ES-I3 (cell line): ENCODE results near the gene MSANTD3.

Experiments
- H3K36me3 ChIP-seq: 2 replicates; pipeline ENCODE4 v1.6.1; 2013; ENCODE audit warnings: mild to moderate bottlenecking, low read length, control low read depth, moderate library complexity; ENCODE audit not compliant: insufficient read depth
- H3K4me1 ChIP-seq: 2 replicates; pipeline ENCODE4 v1.6.1; 2013; ENCODE audit warnings: mild to moderate bottlenecking, control low read depth, low read length; ENCODE audit not compliant: insufficient read depth
- H3K9ac ChIP-seq: 2 replicates; pipeline ENCODE4 v1.6.1; 2013; ENCODE audit warnings: low read depth, mild to moderate bottlenecking, low read length, moderate library complexity
- H3K9me3 ChIP-seq: 2 replicates; pipeline ENCODE4 v1.6.1; 2013; ENCODE audit warnings: mild to moderate bottlenecking, low read length, moderate library complexity; ENCODE audit not compliant: control insufficient read depth, insufficient read depth

The MSANTD3 gene

DNA sequence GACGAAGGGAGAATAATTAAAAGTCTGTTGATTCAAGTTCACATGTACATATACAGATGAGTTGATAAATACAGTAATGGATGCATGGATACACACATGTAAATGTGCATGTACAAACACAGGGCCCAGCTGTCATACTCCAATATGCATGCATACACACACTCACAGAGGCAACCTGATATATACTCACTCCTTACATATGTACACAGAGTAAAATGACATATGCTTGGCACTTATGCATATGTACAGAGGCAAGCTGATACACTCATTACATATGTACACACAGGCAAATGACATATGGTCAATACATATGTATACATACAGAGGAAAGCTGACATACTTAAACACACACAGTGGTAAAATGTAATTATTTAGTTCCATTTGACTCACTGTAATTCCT is 38.8 kb downstream of the MSANTD3 start:
- no peak overlapping the region for H3K9ac ChIP-seq
- no peaks in the 10 kb centered on the region for H3K36me3 ChIP-seq
- peaks cover 7% of the 10 kb centered on the region; the same call in 1 of the 2 replicates for H3K4me1 ChIP-seq
- no peaks in the 10 kb centered on the region for H3K9me3 ChIP-seq

DNA sequence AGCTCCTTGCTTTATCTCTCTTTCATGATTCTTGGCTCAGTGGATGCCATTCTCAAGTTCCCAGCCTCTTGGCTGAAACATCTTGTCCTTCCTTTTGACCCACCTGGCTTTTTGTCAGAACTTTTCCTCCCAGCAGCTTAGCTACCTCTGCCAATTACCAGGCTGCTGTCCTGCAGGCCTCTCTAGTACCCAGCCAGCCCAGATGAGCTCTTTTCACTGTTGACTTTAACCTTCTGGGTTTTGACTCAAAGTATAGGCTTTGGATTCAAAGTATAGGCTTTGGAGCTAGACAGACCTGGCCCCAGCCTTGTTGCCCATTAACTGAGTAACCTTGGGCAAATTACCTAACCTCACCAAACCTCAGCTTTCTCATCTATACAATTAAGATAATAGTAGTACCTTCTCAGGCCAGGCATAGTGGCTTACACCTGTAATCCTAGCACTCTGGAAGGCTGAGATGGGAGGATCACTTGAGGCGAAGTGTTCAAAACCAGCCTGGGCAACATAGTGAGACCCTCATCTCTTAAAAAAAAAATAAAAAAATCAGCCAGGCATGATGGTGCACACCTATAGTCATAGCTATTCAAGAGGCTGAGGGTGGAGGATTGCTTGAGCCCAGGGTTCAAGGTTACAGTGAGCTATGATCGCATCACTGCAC is 39.4 kb downstream of the MSANTD3 start:
- H3K4me1 ChIP-seq, result peaks cover 7% of the 10 kb centered on the region; the same call in 1 of the 2 replicates
- H3K9ac ChIP-seq, result no peak overlapping the region
- H3K36me3 ChIP-seq, result no peaks in the 10 kb centered on the region
- H3K9me3 ChIP-seq, result no peaks in the 10 kb centered on the region

DNA sequence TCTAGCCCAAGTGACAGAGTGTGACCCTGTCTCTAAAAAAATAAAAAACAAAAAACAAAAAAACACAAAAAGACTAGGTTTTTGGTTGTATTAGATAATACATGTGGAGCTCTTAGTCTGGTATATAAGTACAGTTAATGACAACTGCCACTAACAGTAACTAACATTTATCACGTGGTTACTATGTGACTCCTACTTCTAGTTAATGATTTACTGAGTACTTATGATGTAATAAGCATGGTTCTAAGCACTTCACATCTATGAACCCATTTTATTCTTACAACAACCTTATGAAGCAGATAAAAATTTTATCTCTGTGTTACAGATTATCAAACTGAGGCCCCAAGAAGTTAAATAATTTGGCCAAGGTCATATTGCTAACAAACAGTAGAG is 39.9 kb downstream of the MSANTD3 start:
- Histone ChIP-seq H3K9me3 (no peaks in the 10 kb centered on the region), H3K36me3 (no peaks in the 10 kb centered on the region), H3K9ac (no peak overlapping the region), H3K4me1 (peaks cover 7% of the 10 kb centered on the region; the same call in 1 of the 2 replicates)

DNA sequence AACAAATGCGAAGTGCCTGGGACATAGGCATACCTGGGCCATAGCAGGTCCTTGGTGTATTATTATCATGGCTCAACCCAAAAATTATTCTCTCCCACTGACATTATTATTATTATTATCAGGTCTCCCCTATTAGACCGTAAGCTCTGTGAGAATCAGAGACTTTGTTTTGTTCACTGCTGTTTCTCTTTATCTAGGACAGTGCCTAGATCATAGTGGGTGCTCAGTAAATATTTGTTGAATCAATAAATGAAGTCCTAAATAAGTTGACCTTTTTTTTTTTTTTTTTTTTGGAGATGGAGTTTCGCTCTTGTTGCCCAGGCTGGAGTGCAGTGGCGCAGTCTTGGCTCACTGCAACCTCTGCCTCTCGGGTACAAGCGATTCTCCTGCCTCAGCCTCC is 41.1 kb downstream of the MSANTD3 start:
- no peaks in the 10 kb centered on the region for H3K9me3 ChIP-seq
- H3K36me3 ChIP-seq, result no peaks in the 10 kb centered on the region
- no peaks in the 10 kb centered on the region for H3K4me1 ChIP-seq
- H3K9ac ChIP-seq, result no peak overlapping the region

DNA sequence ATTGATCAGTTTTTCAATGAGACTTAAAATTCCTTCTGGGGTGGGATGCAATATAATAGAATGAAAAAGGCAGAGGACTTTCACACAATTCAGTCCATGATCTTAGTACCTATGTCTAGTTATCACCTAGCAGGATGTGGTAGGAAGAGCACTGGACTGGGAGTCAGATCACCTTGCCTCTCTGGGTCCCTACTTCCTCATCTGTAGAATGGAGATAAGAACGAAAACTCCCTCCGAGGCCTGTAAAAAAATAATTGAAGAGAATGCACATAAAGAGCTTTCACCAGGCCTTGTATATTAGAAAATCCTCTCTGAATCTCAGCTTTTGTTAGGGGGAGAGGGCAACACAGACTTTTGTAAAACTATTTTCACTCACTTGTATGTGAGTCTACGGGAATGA is 45.3 kb downstream of the MSANTD3 start:
- no peaks in the 10 kb centered on the region for H3K4me1 ChIP-seq
- no peaks in the 10 kb centered on the region for H3K9me3 ChIP-seq
- H3K9ac ChIP-seq, result peak overlapping the region; percentile 63
- no peaks in the 10 kb centered on the region for H3K36me3 ChIP-seq

DNA sequence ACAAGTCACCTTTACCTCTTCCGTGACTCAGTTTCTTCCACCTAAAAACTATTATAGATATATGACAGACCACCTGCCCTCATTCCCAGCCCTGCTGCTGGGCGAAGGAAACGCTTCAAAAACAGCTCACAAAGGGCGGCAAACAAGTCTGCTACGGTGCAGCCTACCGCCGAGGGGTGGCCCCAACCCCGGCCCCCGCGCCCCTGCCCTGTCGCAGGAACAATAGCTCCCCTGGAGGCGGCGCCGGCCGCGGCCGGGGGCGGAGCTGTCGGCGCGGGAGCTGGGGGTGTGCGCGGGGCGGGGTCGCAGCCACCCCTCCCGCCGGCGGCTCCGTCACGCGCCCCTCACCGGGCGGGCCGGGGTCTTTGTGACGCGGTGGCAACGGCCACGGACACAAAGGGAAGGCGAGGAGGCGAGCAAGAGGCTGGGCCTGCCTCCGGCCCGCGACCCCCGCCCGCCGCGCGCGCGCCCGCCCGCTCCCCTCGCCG is 45.9 kb downstream of the MSANTD3 start, which contains the start of gene TMEFF1:
Gene TMEFF1, plus strand, starts transcription at position 362 of the 488 bp plus-strand sequence. CDS start 396 bp downstream, outside the sequence.
- Histone ChIP-seq H3K9ac (peak within 1 kb of the TSS; percentile 63), H3K9me3 (no peaks in the 10 kb centered on the region), H3K36me3 (no peaks in the 10 kb centered on the region), H3K4me1 (no peaks in the 10 kb centered on the region)

DNA sequence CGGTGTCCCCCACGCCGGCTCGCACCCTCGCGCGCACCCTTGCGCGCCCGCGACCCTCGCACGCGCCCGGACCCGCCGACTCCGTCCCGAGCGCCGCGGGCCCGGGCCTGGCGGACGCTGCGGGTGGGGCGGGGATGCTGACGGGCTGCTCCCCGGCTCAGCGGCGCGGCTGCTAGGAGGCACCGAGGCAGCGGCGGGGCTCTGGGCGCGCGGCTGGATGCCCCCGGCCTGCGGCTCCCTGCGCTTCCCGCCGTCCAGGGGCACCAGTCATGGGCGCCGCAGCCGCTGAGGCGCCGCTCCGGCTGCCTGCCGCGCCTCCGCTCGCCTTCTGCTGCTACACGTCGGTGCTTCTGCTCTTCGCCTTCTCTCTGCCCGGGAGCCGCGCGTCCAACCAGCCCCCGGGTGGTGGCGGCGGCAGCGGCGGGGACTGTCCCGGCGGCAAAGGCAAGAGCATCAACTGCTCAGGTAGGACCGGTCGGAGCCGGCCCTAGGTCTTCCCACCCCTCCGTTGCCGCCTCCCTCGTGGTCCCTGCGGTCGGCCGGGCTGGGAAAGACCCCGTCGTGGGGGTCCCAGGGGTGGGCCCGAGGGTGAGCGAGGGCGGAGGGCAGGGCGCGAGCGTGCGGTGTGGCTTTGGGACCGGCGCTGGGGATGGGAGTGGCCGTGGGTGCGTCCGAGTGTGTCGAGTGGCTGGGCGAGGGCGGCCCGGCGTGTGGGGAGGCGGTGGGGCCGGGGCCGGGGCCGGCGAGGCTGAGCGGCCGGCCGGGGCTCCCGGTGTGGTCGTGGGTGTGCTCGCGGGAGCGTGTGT is 46.5 kb downstream of the MSANTD3 start:
- Histone ChIP-seq H3K4me1 (no peaks in the 10 kb centered on the region), H3K36me3 (no peaks in the 10 kb centered on the region), H3K9me3 (no peaks in the 10 kb centered on the region), H3K9ac (peak overlapping the region; percentile 63)

DNA sequence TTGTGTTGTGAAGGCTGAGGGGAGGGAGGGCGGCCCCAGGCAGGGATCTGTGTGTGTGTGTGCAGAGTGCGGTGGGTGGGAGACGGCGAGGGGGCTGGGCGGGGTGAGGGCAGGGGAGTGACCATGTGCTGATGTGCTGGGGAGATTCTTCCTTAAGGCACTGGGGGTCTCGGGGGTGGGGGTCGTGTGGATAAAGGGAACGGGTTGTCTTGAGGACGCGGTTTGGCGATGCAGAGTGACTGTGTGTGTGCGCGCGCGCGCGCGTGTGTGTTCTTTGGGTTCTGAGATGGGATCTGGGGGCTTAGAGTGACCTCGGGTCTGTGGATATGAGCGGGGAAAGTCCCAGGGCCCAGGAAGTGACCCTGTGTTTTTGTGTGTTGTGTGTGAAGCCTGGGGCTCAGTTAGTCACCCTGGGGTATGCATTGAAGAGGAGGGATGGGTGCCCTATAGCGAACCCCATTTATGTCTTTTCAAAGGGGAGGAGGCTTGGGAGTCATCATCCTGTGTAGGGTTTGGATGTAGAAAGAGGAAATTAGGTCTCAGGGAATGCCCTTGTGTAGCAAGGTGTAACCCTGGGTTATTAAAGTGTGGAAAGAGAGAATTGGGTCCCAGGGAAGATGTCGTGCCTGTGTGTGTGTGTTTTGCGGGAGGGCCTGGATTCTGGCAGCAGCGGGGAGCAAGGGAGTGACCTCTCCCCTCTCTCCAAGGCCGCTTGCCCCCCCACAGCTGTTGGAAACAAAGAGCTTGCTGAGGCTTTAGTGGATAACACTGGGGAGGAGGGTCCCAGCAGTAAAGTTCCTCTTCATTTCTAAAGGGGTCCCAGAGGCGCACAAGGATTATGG is 47.4 kb downstream of the MSANTD3 start:
- Histone ChIP-seq H3K9ac (peak overlapping the region; percentile 63), H3K9me3 (no peaks in the 10 kb centered on the region), H3K36me3 (no peaks in the 10 kb centered on the region), H3K4me1 (no peaks in the 10 kb centered on the region)

DNA sequence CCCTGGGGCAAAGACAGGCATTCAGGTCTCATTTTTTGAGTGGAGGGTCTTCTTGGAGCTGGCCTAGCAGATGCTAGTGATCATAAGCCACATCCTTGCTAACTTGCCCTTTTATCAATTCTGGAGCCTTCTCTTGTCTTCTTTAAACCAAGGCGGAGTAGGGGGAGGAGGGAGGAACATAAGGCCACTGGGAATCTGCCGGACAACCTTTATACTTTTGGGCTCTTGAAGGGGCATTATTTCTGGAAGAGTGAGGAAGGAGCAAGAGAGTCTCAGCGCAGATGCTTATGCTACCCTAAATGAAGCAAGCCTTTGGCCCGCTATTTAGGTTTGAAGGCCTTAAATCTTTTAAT is 48.0 kb downstream of the MSANTD3 start:
- Histone ChIP-seq H3K4me1 (no peaks in the 10 kb centered on the region), H3K9ac (peak overlapping the region; percentile 63), H3K36me3 (no peaks in the 10 kb centered on the region), H3K9me3 (no peaks in the 10 kb centered on the region)

DNA sequence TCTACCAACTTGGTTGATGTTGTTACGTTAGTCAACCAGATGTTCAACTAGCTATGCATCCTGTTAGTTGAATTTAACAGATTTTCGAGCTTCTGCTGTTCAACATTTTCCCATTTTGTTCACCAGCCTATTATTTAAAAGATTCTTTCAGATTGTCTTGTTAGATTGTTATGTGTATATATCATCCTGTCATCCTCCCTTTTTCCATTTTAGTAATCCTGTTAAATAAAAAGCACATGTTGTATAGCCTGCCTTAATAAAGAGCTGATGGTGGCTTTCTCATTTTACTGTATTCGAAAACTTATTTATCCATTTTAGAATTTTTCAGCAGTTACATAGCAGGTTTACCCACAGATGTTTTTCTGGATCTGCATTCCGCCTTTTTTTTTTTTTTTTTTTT is 50.3 kb downstream of the MSANTD3 start:
- Histone ChIP-seq H3K9me3 (no peaks in the 10 kb centered on the region), H3K36me3 (no peaks in the 10 kb centered on the region), H3K9ac (no peak overlapping the region), H3K4me1 (no peaks in the 10 kb centered on the region)

DNA sequence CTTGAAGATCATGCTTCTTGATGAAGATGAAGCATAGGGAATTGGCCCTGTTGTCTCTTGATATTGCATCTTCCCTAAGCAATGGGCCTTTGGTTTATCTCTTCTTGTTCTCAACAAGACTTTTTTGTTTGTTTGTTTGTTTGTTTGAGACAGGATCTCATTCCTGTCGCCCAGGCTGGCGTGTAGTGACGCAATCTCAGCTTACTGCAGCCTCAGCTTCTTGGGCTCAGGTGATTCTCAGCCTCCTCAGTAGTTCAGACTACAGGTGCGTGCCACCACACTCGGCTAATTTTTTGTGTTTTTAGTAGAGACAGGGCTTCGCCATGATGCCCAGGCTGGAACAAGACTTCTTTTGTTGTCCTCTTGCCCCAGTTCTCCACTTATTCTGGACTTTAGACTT is 51.2 kb downstream of the MSANTD3 start:
- H3K4me1 ChIP-seq, result 0 out of 2 replicates have a peak, but pooled peaks cover 2% of the 10 kb centered on the region
- H3K9me3 ChIP-seq, result no peaks in the 10 kb centered on the region
- no peak overlapping the region for H3K9ac ChIP-seq
- no peaks in the 10 kb centered on the region for H3K36me3 ChIP-seq

DNA sequence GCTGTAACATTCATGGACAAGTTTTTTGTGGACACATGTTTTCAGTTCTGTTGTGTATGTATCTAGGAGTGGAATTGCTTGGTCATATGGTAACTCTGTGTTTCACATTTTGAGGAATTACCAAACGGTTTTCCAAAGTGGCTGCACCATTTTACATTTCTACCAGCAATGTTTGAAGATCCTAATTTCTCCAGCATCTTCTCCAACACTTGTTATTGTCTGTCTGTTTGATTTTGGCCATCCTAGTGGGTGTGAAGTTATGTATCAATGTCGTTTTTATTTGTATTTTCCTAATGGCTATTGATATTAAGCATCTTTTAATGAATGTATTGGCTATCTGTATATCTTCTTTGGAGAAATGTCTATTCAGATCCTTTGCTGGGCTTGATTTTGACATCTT is 52.9 kb downstream of the MSANTD3 start:
- Histone ChIP-seq H3K4me1 (0 out of 2 replicates have a peak, but pooled peaks cover 2% of the 10 kb centered on the region), H3K9ac (no peak overlapping the region), H3K36me3 (no peaks in the 10 kb centered on the region), H3K9me3 (no peaks in the 10 kb centered on the region)

DNA sequence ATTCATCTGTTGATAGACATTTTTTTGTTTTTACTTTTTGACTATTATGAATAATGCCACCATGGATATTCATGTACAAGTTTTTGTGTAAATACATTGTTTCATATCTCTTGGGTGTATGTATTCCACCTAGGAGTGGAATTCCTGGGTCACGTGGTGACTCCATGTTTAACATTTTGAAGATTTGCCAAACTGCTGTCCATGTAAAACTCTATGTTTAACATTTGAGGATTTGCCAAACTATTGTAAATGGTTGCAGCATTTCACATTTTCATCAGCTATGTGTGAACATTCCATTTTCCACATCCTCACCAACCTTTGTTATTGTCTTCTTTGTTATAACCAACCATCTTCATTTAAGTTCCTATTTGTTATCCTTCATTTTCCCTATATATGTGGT is 58.3 kb downstream of the MSANTD3 start:
- H3K9ac ChIP-seq, result no peak overlapping the region
- no peaks in the 10 kb centered on the region for H3K9me3 ChIP-seq
- H3K4me1 ChIP-seq, result 0 out of 2 replicates have a peak, but pooled peaks cover 2% of the 10 kb centered on the region

DNA sequence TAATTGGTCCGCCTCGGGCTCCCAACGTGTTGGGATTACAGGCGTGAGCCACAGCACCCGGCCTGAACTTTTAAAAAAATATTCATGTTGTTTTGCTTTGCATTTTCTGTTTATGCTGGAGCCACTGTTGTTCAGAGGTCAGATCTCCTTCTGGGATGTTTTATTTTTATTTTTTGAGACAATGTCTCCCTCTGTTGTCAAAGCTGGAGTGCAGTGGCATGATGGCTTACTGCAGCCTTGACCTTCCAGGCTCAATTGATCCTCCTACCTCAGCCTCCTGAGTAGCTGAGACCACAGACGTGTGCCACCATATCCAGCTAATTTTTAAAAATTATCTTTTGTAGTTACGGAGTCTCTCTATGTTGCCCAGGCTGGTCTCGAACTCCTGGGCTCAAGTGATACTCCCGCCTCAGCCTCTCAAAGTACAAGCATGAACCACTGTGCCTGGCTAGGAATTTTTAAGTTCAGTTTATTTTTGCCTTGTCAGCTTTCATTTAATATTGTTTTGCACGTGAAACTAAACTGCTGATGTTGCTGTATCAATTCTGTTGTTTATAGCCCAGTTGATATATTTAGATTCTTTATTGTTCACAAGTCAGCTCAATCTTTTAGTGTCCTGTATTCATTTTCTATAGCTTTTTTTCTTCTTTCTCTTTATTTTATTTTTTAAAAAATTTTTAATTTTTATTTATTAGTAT is 59.7 kb downstream of the MSANTD3 start:
- H3K4me1 ChIP-seq, result 0 out of 2 replicates have a peak, but pooled peaks cover 2% of the 10 kb centered on the region
- H3K9me3 ChIP-seq, result no peaks in the 10 kb centered on the region
- no peak overlapping the region for H3K9ac ChIP-seq
- H3K36me3 ChIP-seq, result no peaks in the 10 kb centered on the region

More for the DNA sequence above, 58.3 kb downstream of the MSANTD3 start:
- no peaks in the 10 kb centered on the region for H3K36me3 ChIP-seq
